Muscle of leg (tissue), 11 donors: ENCODE measurements around the gene ELOVL5. TPM values are rescaled to one million over a fixed set of nuclear protein-coding genes. Genes with fewer than 3 reads are reported as not detected.

Experiments
- DNase-seq: peaks from one replicate; pipeline ENCODE4 v3.0.0; 2013
- H3K27ac ChIP-seq: one replicate; pipeline ENCODE4 v1.5.1; 2013; ENCODE audit warnings: mild to moderate bottlenecking, low read length, control low read depth
- H3K27me3 ChIP-seq: one replicate; pipeline ENCODE4 v1.6.1; 2013; ENCODE audit warnings: low read length; ENCODE audit not compliant: control insufficient read depth, insufficient read depth
- H3K36me3 ChIP-seq: one replicate; pipeline ENCODE4 v1.6.1; 2013; ENCODE audit warnings: low read length; ENCODE audit not compliant: control insufficient read depth, insufficient read depth
- H3K4me1 ChIP-seq: one replicate; pipeline ENCODE4 v1.6.1; 2013; ENCODE audit warnings: low read length; ENCODE audit not compliant: control insufficient read depth, insufficient read depth
- H3K4me3 ChIP-seq: one replicate; pipeline ENCODE4 v1.5.1; 2013; ENCODE audit warnings: low read length, control low read depth
- H3K9me3 ChIP-seq: replicated peaks from 2 replicates; pipeline ENCODE4 v1.6.1; 2013; ENCODE audit warnings: low read depth, low read length; ENCODE audit not compliant: control insufficient read depth
- WGBS: methylation state at CpG from one replicate; pipeline ENCODE4 v1.1.5; 2013; ENCODE audit warnings: missing lambda C conversion rate; ENCODE audit not compliant: insufficient coverage; 5-methylcytosine and 5-hydroxymethylcytosine counted together
- polyA plus RNA-seq, 8 donors: library from polyadenylated mRNA; unstranded; fragments of 120-200 nt; gene quantifications; one replicate each; pipeline versions ENCODE4 v1.2.1 to v1.2.3, GENCODE V29; 2013; ENCODE audit warnings: inconsistent platforms in 1 of 8, low replicate concordance in 1 of 8; ENCODE audit not compliant: insufficient read length in 8 of 8, insufficient read depth in 1 of 8
- total RNA-seq: library from RNA; stranded (reverse); fragments of 120-200 nt; gene quantifications from one replicate; pipeline ENCODE4 v1.2.4, GENCODE V29; 2013

ELOVL5 gene
- total and polyA plus RNA-seq, 9 donors = 21.5 to 52.0 (median 38.1) TPM

DNA sequence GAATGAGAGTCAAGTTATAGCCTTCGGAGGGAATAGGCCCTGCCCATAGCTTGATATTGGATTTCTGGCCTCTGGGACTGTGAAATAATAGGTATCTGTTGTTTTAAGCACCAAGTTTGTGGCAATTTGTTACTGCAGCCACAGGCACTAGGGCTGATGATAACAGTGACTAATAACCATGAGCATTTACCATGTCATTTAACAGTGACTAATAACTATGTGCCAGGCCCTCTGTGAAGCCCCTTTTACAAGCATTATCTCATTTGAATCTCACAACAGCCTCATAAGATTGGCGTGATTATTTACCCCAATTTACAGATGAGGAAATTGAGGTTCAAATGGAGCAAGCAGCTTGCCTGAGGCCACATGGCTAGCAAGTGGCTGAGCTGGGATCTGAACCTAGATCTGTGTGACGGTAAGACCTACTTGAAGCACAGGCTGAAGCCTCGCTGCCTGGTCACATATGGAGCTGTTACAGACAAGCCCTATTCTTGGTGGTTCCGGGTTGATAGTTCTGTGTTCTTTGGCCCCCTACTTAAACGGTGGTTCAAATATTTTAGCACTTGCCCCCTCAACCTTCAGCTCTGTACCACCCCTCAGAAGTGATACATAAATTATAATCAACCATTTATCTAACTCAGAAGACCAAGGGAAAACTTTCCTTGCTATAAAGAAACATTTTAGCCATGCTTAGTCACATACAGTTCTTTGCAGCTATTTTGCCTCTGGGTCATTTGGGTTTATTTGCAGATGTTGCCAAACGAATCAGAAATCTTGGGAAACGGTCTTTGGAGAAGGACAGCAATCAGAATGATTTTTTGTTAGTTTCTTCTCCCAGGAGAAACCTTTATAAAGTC, 98.3 kb downstream of the ELOVL5 start:
- DNase-seq = no peak

DNA sequence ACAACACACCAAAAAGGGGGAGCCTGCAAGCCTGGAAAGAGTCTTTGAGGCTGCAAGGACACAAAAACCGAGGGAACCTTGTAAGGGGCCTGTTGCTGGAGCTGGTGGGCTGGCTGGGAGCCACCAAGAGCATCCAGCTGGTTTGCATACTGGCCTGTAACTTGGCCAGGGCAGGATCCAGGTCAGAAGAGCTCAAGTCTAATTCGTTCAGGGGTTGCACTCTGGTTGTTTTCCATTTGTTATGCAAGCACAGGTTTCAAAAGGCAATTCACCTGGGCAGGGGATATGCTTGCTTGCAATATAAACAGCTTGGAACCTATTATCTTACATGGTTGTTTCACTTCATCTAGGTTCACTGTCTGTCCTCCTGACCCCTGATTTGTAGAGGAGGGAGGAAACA, 101.8 kb downstream of the ELOVL5 start:
- Histone ChIP-seq H3K4me1 (no peaks in the 10 kb centered on the region), H3K27ac (no peak overlapping the region), H3K9me3 (no peaks in the 10 kb centered on the region), H3K36me3 (no peaks in the 10 kb centered on the region), H3K27me3 (no peaks in the 10 kb centered on the region), H3K4me3 (no peak overlapping the region)
- DNase-seq = no peak
- WGBS = 34% methylated on average over 2 of the region's 2 CpGs

More for the DNA sequence above, 98.3 kb downstream of the ELOVL5 start:
- H3K4me3 ChIP-seq = no peak overlapping the region
- H3K27me3 ChIP-seq = no peaks in the 10 kb centered on the region
- 81% methylated on average over 4 of the region's 8 CpGs for WGBS
- no peak overlapping the region for H3K27ac ChIP-seq
- H3K4me1 ChIP-seq = no peaks in the 10 kb centered on the region
- no peaks in the 10 kb centered on the region for H3K9me3 ChIP-seq
- no peaks in the 10 kb centered on the region for H3K36me3 ChIP-seq

DNA sequence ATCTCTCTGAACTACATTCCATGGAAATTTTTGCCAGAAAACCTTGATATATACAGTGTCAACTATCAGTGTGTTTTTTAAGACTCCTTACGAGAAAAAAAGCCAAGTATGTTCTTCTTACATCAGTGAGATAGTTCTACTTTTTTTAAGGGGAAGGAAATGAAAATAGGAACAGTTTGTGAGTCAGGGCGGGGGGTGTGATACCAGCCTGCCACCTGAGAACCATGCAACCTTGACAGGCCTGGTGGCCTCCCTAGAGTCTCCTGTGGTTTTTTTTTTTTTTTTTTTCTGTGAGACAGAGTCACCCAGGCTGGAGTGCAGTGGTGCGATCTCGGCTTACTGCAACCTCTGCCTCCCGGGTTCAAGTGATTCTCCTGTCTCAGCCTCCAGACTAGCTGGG, 103.8 kb downstream of the ELOVL5 start:
- Histone ChIP-seq H3K27ac (no peak overlapping the region), H3K9me3 (peaks cover 2% of the 10 kb centered on the region), H3K4me1 (no peaks in the 10 kb centered on the region), H3K36me3 (no peaks in the 10 kb centered on the region), H3K27me3 (no peaks in the 10 kb centered on the region), H3K4me3 (no peak overlapping the region)
- peak; percentile 49 for DNase-seq
- 100% methylated on average over 1 of the region's 5 CpGs for WGBS

DNA sequence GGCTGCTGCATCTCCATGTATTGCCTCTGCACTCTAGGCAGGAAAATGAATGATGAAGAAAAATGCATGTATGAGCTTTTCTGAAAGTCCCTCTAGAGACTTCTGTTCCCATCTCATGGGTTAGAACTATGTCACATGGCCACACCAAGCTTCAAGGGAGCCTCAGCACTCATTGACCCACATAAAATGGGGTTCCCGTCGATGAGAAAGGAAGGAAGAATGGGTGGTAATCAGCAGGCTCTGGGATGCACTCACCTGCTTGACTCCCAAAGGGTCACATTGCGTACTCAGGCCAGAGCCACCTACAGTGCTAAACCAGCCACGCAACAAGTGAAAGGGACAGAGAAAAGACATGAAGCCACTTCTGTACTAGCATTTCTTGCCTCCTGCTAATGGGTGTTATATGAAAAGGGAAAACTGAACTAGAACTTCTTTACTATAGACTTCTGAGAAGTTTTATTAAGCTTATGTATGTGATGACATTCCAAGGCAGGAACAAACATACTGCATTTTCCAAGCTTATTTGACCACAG, 104.3 kb downstream of the ELOVL5 start:
- H3K4me3 ChIP-seq = no peak overlapping the region
- H3K9me3 ChIP-seq = peaks cover 2% of the 10 kb centered on the region
- no peak overlapping the region for H3K27ac ChIP-seq
- no peaks in the 10 kb centered on the region for H3K4me1 ChIP-seq
- no peaks in the 10 kb centered on the region for H3K36me3 ChIP-seq
- no CpG with 5 or more reads among the region's 4 CpGs for WGBS
- no peaks in the 10 kb centered on the region for H3K27me3 ChIP-seq
- DNase-seq = no peak

DNA sequence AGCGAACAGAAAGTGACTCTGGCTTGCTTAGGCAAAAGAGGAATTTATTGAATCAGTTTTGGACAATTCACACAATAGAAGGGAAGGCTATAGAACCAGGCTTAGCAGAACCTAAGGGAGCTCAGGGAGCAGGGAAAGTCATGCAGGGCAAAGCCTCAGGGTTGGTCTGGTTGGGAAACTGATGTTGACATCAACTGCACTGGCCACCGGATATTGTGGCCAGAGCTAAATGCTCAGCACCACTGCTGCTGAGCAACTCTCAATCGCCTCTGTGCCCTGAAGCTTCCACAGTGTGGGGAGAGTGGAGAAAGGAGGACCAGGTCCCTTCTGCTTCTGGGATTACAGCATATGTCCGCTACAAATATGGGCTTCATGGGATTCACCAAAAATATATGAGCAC, 106.8 kb downstream of the ELOVL5 start:
- Histone ChIP-seq H3K4me3 (no peak overlapping the region), H3K27me3 (no peaks in the 10 kb centered on the region), H3K9me3 (peaks cover 2% of the 10 kb centered on the region), H3K36me3 (no peaks in the 10 kb centered on the region), H3K4me1 (no peaks in the 10 kb centered on the region), H3K27ac (no peak overlapping the region)
- no peak for DNase-seq
- 94% methylated on average over 3 of the region's 4 CpGs for WGBS

DNA sequence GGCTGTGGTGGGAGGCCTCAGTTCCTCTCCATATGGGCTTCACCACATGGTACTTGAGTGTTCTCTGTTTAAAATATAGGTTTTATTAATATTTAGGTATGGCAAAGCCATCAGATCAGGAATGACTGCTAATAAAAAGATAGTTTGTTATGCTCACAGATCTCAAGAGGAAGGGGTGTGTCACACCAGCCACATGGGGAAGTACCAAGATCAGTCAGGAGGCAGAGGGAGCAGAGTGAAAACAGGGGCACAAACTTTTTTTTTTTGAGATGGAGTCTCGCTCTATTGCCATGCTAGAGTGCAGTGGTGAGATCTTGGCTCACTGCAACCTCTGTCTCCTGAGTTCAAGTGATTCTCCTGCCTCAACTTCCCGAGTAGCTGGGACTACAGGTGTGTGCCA, 108.0 kb downstream of the ELOVL5 start:
- no peak overlapping the region for H3K27ac ChIP-seq
- peaks cover 2% of the 10 kb centered on the region for H3K9me3 ChIP-seq
- no CpG with 5 or more reads among the region's 2 CpGs for WGBS
- H3K4me3 ChIP-seq = no peak overlapping the region
- no peaks in the 10 kb centered on the region for H3K4me1 ChIP-seq
- H3K36me3 ChIP-seq = no peaks in the 10 kb centered on the region
- H3K27me3 ChIP-seq = no peaks in the 10 kb centered on the region
- DNase-seq = no peak

DNA sequence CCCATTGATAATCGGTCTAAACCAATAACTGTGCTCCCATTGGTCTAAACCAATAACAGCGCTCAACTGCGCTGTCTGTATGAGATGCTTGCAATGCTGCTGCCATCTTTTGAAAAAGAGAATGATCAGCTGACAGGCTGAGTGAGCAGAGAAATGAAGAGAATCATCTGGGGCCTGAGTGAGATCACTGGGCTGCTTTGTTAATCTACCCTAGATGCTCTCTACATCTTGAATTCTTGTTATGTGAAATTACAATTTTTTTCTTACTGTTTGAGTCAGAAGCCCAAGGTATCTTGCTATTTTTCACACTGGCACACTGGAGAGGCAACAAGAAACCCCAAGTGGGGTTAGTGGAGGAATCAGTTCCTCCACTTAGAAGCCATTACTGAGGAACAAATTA, 108.6 kb downstream of the ELOVL5 start:
- peaks cover 2% of the 10 kb centered on the region for H3K9me3 ChIP-seq
- H3K4me1 ChIP-seq = no peaks in the 10 kb centered on the region
- WGBS = no CpG with 5 or more reads among the region's 3 CpGs
- H3K36me3 ChIP-seq = no peaks in the 10 kb centered on the region
- DNase-seq = no peak
- no peaks in the 10 kb centered on the region for H3K27me3 ChIP-seq
- no peak overlapping the region for H3K4me3 ChIP-seq
- H3K27ac ChIP-seq = no peak overlapping the region

DNA sequence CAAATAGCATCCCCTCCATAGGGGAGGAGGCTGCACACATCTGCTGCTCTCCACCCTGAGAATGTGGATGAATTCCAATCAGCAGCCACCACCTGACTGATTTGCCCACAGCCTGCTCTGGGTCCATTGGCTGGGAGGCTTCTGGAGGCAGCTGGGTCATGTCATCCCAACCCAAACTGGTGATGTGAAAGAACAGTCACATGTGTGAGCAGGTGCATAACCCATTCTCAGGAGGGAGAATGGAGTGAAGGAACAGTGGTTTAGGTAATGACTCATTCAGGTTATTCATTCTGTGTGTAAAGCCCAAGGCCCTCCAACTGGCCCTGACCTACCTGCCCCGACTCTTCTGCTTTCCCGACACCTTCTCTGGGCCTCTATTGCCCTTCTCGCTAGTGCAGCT, 109.2 kb downstream of the ELOVL5 start:
- peaks cover 2% of the 10 kb centered on the region for H3K9me3 ChIP-seq
- no peak overlapping the region for H3K4me3 ChIP-seq
- no peaks in the 10 kb centered on the region for H3K4me1 ChIP-seq
- DNase-seq = no peak
- WGBS = no CpG with 5 or more reads among the region's 3 CpGs
- no peak overlapping the region for H3K27ac ChIP-seq
- no peaks in the 10 kb centered on the region for H3K36me3 ChIP-seq
- no peaks in the 10 kb centered on the region for H3K27me3 ChIP-seq

DNA sequence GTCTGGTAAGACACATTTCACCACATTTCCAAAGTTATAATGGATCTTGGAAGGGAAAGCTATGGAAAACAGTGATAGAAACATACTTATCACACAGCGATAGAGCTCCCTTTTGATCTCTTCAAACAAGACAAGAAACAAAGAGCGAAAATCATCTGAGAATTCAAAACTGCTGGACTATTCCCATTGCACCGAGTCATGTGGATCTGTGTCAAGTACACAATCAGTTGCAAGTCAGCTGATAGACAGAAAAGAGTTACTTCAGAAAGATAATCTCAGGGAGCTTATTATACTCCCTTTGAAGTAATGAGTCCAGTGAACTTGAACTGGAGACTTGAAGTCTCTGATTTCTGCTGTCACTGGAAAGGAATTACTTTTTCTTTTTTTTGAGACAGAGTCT, 110.4 kb downstream of the ELOVL5 start:
- no peak overlapping the region for H3K27ac ChIP-seq
- WGBS = no CpG with 5 or more reads among the region's 3 CpGs
- peaks cover 2% of the 10 kb centered on the region for H3K9me3 ChIP-seq
- H3K36me3 ChIP-seq = no peaks in the 10 kb centered on the region
- no peaks in the 10 kb centered on the region for H3K4me1 ChIP-seq
- H3K27me3 ChIP-seq = no peaks in the 10 kb centered on the region
- no peak for DNase-seq
- no peak overlapping the region for H3K4me3 ChIP-seq

DNA sequence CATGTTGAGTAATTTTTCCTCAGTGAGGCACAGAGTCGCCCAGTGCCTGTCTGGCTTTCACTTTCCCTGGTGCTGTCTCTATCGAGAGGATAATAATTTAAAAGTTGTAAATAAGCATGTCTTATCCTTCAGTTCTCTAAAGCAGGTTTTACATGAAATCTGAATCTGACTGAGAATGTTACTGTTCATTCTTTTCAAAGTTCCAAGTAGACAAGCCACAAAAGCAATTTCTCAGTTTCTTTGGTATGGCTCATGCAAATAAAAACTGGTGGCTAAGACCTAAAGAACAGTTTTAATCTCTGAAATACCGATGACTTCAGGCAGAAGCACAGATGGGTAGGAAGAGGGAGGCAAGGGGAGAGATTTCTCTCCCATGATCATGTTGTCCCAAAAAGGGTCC, 112.5 kb downstream of the ELOVL5 start:
- Histone ChIP-seq H3K27me3 (no peaks in the 10 kb centered on the region), H3K4me3 (no peak overlapping the region), H3K27ac (no peak overlapping the region), H3K9me3 (peaks cover 2% of the 10 kb centered on the region), H3K4me1 (no peaks in the 10 kb centered on the region), H3K36me3 (no peaks in the 10 kb centered on the region)
- DNase-seq = no peak
- WGBS = 90% methylated on average over 1 of the region's 3 CpGs
